Peyer's patch (tissue), 4 donors: Measurements from ENCODE around the gene R3HDM2. TPM values are rescaled to one million over a fixed set of nuclear protein-coding genes. Genes with fewer than 3 reads are reported as not detected.

Experiments
- DNase-seq, 3 donors: peaks; one replicate each; pipeline ENCODE4 v3.0.0-alpha.2; 2017 to 2019
- H3K27ac ChIP-seq, 4 donors: fragments of 200-600 bp; sonication (generic); one replicate each; pipeline ENCODE4 v1.5.1; 2016 to 2019
- H3K27me3 ChIP-seq, 2 donors: fragments of 200-600 bp; sonication (generic); one replicate each; pipeline ENCODE4 v1.5.1; 2019
- H3K36me3 ChIP-seq, 3 donors: fragments of 200-600 bp; sonication (generic); one replicate each; pipeline ENCODE4 v1.5.1; 2016 to 2019
- H3K4me1 ChIP-seq, 4 donors: fragments of 200-600 bp; sonication (generic); one replicate each; pipeline ENCODE4 v1.5.1; 2016 to 2019
- H3K4me3 ChIP-seq, 4 donors: fragments of 200-600 bp; sonication (generic); 1 replicate in 3 of 4; 2 replicates in 1 of 4; pipeline ENCODE4 v1.5.1; 2016 to 2019; ENCODE audit warnings: mild to moderate bottlenecking in 1 of 4
- H3K9me3 ChIP-seq, 4 donors: fragments of 200-600 bp; sonication (generic); one replicate each; pipeline ENCODE4 v1.5.1; 2016 to 2019; ENCODE audit warnings: mild to moderate bottlenecking in 1 of 4
- CTCF ChIP-seq, 6 experiments: fragments of 450-650 bp in 4 of 6; fragments of 200-600 bp in 2 of 6; sonication (generic) in 1 of 6; IDR thresholded peaks; one replicate each; pipeline ENCODE4 v1.5.1; 2017 to 2019; ENCODE audit warnings: antibody characterized with exemption in 6 of 6, mild to moderate bottlenecking in 3 of 6, moderate library complexity in 1 of 6
- POLR2A ChIP-seq, 2 donors: fragments of 450-650 bp; IDR thresholded peaks; one replicate each; pipeline ENCODE4 v1.5.1; 2017; ENCODE audit warnings: antibody characterized with exemption in 2 of 2, mild to moderate bottlenecking in 2 of 2, moderate library complexity in 2 of 2
- total RNA-seq, 4 donors: library from RNA; depleted of rRNA; stranded (reverse); fragments of >200 nt; gene quantifications; one replicate each; pipeline ENCODE4 v1.1.0, GENCODE V29; 2016

The R3HDM2 gene
- total RNA-seq, 4 donors from 2014 or later = 23.1 to 145 (median 54.8) TPM

- TF ChIP-seq POLR2A (IDR thresholded peaks at IDR 0.05) (no peak), CTCF (IDR thresholded peaks at IDR 0.05) (no peak)
- DNase-seq = peak in 1 of 3 donors; percentile 31
- no peaks in the 10 kb centered on the region for H3K9me3 ChIP-seq
- H3K4me1 ChIP-seq = no peaks in the 10 kb centered on the region
- H3K4me3 ChIP-seq = no peak overlapping the region
- peaks cover 0 to 37% (median 0%) of the 10 kb centered on the region in 3 donors for H3K36me3 ChIP-seq
- H3K27me3 ChIP-seq = no peaks in the 10 kb centered on the region
- no peak overlapping the region for H3K27ac ChIP-seq
Observed at GRCh38 chr12:57395121-57395520, 35.7 kb downstream of the R3HDM2 start.

- Histone ChIP-seq H3K4me3 (no peak overlapping the region), H3K9me3 (no peaks in the 10 kb centered on the region), H3K27ac (no peak overlapping the region), H3K36me3 (peaks cover 0 to 42% (median 0%) of the 10 kb centered on the region in 3 donors), H3K27me3 (no peaks in the 10 kb centered on the region), H3K4me1 (no peaks in the 10 kb centered on the region)
- no peak for DNase-seq
- TF ChIP-seq POLR2A (IDR thresholded peaks at IDR 0.05) (no peak), CTCF (IDR thresholded peaks at IDR 0.05) (no peak)
Observed at GRCh38 chr12:57390174-57390573, 40.7 kb downstream of the R3HDM2 start.

- Histone ChIP-seq H3K36me3 (peaks cover 0 to 31% (median 0%) of the 10 kb centered on the region in 3 donors), H3K27me3 (no peaks in the 10 kb centered on the region), H3K27ac (no peak overlapping the region), H3K4me1 (no peaks in the 10 kb centered on the region), H3K9me3 (no peaks in the 10 kb centered on the region), H3K4me3 (no peak overlapping the region)
- no peak for DNase-seq
- TF ChIP-seq POLR2A (IDR thresholded peaks at IDR 0.05) = no peak
- TF ChIP-seq CTCF (IDR thresholded peaks at IDR 0.05) = no peak
Observed at GRCh38 chr12:57389033-57389432, 41.8 kb downstream of the R3HDM2 start.

- Histone ChIP-seq H3K4me3 (no peak overlapping the region), H3K27ac (no peak overlapping the region), H3K27me3 (no peaks in the 10 kb centered on the region), H3K36me3 (peaks cover 0 to 30% (median 0%) of the 10 kb centered on the region in 3 donors), H3K9me3 (no peaks in the 10 kb centered on the region), H3K4me1 (no peaks in the 10 kb centered on the region)
- TF ChIP-seq CTCF (IDR thresholded peaks at IDR 0.05) (no peak), POLR2A (IDR thresholded peaks at IDR 0.05) (no peak)
- no peak for DNase-seq
Observed at GRCh38 chr12:57388425-57388824, 42.4 kb downstream of the R3HDM2 start.

- H3K4me1 ChIP-seq = no peaks in the 10 kb centered on the region
- no peaks in the 10 kb centered on the region for H3K27me3 ChIP-seq
- TF ChIP-seq CTCF (IDR thresholded peaks at IDR 0.05) (no peak), POLR2A (IDR thresholded peaks at IDR 0.05) (no peak)
- no peaks in the 10 kb centered on the region for H3K9me3 ChIP-seq
- no peak overlapping the region for H3K4me3 ChIP-seq
- H3K27ac ChIP-seq = no peak overlapping the region
- peaks cover 0 to 22% (median 0%) of the 10 kb centered on the region in 3 donors for H3K36me3 ChIP-seq
- no peak for DNase-seq
Observed at GRCh38 chr12:57386187-57386720, 44.6 kb downstream of the R3HDM2 start.

- H3K36me3 ChIP-seq = peaks cover 0 to 20% (median 0%) of the 10 kb centered on the region in 3 donors
- H3K27ac ChIP-seq = no peak overlapping the region
- TF ChIP-seq CTCF (IDR thresholded peaks at IDR 0.05) (no peak), POLR2A (IDR thresholded peaks at IDR 0.05) (no peak)
- no peaks in the 10 kb centered on the region for H3K9me3 ChIP-seq
- DNase-seq = no peak
- no peaks in the 10 kb centered on the region for H3K4me1 ChIP-seq
- H3K27me3 ChIP-seq = no peaks in the 10 kb centered on the region
- H3K4me3 ChIP-seq = no peak overlapping the region
Observed at GRCh38 chr12:57385586-57385985, 45.3 kb downstream of the R3HDM2 start.
